Measurements from ENCODE around the gene RABGGTA.

The RABGGTA gene

GRCh38 chr14:24262821-24263733 is 8.3 kb downstream of the RABGGTA start, which contains the start of gene TGM1:
TSS of gene TGM1 (minus strand) at chr14:24263177. CDS start at chr14:24262352, 825 bp downstream.
- no peaks in the 10 kb centered on the region for H3K27me3 Mint-ChIP-seq (ENCODE audit: low read depth)
- no peak within 1 kb of the TSS for H3K4me3 Mint-ChIP-seq
- no peaks in the 10 kb centered on the region for H3K9me3 Mint-ChIP-seq
- no peaks in the 10 kb centered on the region for H3K4me1 Mint-ChIP-seq (ENCODE audit: low read depth)
- H3K27ac Mint-ChIP-seq, result no peak within 1 kb of the TSS
- peaks cover 17% of the 10 kb centered on the region for H3K36me3 Mint-ChIP-seq (ENCODE audit: low read depth)

- Mint-ChIP-seq H3K4me1 (ENCODE audit: low read depth) (no peaks in the 10 kb centered on the region), H3K27ac (no peak overlapping the region), H3K27me3 (ENCODE audit: low read depth) (no peaks in the 10 kb centered on the region), H3K36me3 (ENCODE audit: low read depth) (peaks cover 13% of the 10 kb centered on the region), H3K4me3 (no peak overlapping the region), H3K9me3 (no peaks in the 10 kb centered on the region)
These were observed 9.4 kb downstream of the RABGGTA start for GRCh38 chr14:24261969-24262327.

GRCh38 chr14:24261256-24261968 is 10.0 kb downstream of the RABGGTA start:
- Mint-ChIP-seq H3K36me3 (ENCODE audit: low read depth) (peaks cover 7% of the 10 kb centered on the region), H3K4me1 (ENCODE audit: low read depth) (no peaks in the 10 kb centered on the region), H3K27me3 (ENCODE audit: low read depth) (no peaks in the 10 kb centered on the region), H3K9me3 (no peaks in the 10 kb centered on the region), H3K4me3 (no peak overlapping the region), H3K27ac (no peak overlapping the region)

GRCh38 chr14:24260780-24261157 is 10.6 kb downstream of the RABGGTA start:
- Mint-ChIP-seq H3K27me3 (ENCODE audit: low read depth) (no peaks in the 10 kb centered on the region), H3K4me3 (no peak overlapping the region), H3K4me1 (ENCODE audit: low read depth) (no peaks in the 10 kb centered on the region), H3K36me3 (ENCODE audit: low read depth) (peaks cover 3% of the 10 kb centered on the region), H3K27ac (no peak overlapping the region), H3K9me3 (no peaks in the 10 kb centered on the region)

GRCh38 chr14:24260026-24260779 is 11.2 kb downstream of the RABGGTA start:
- Mint-ChIP-seq H3K9me3 (no peaks in the 10 kb centered on the region), H3K27ac (no peak overlapping the region), H3K36me3 (ENCODE audit: low read depth) (peaks cover 5% of the 10 kb centered on the region), H3K4me1 (ENCODE audit: low read depth) (no peaks in the 10 kb centered on the region), H3K4me3 (no peak overlapping the region), H3K27me3 (ENCODE audit: low read depth) (no peaks in the 10 kb centered on the region)

GRCh38 chr14:24259282-24260025 is 11.9 kb downstream of the RABGGTA start:
- peaks cover 4% of the 10 kb centered on the region for H3K36me3 Mint-ChIP-seq (ENCODE audit: low read depth)

GRCh38 chr14:24258548-24259265 is 12.7 kb downstream of the RABGGTA start:
- Mint-ChIP-seq H3K27me3 (ENCODE audit: low read depth) (no peaks in the 10 kb centered on the region), H3K27ac (no peak overlapping the region), H3K9me3 (no peaks in the 10 kb centered on the region)

More at GRCh38 chr14:24259282-24260025, 11.9 kb downstream of the RABGGTA start:
- H3K27ac Mint-ChIP-seq, result no peak overlapping the region
- H3K4me1 Mint-ChIP-seq (ENCODE audit: low read depth), result no peaks in the 10 kb centered on the region
- H3K9me3 Mint-ChIP-seq, result no peaks in the 10 kb centered on the region
- no peaks in the 10 kb centered on the region for H3K27me3 Mint-ChIP-seq (ENCODE audit: low read depth)
- no peak overlapping the region for H3K4me3 Mint-ChIP-seq

GRCh38 chr14:24258119-24258518 is 13.3 kb downstream of the RABGGTA start:
- H3K27me3 Mint-ChIP-seq (ENCODE audit: low read depth), result no peaks in the 10 kb centered on the region
- H3K9me3 Mint-ChIP-seq, result no peaks in the 10 kb centered on the region
- no peak overlapping the region for H3K27ac Mint-ChIP-seq
- H3K36me3 Mint-ChIP-seq (ENCODE audit: low read depth), result peaks cover 8% of the 10 kb centered on the region
- H3K4me3 Mint-ChIP-seq, result no peak overlapping the region
- no peaks in the 10 kb centered on the region for H3K4me1 Mint-ChIP-seq (ENCODE audit: low read depth)

More at GRCh38 chr14:24258548-24259265, 12.7 kb downstream of the RABGGTA start:
- Mint-ChIP-seq H3K4me3 (no peak overlapping the region), H3K4me1 (ENCODE audit: low read depth) (no peaks in the 10 kb centered on the region), H3K36me3 (ENCODE audit: low read depth) (peaks cover 7% of the 10 kb centered on the region)

- peak overlapping the region; percentile 31 for H3K27ac Mint-ChIP-seq
- no peaks in the 10 kb centered on the region for H3K27me3 Mint-ChIP-seq (ENCODE audit: low read depth)
- no peak overlapping the region for H3K4me3 Mint-ChIP-seq
- H3K4me1 Mint-ChIP-seq (ENCODE audit: low read depth), result no peaks in the 10 kb centered on the region
- H3K9me3 Mint-ChIP-seq, result no peaks in the 10 kb centered on the region
- H3K36me3 Mint-ChIP-seq (ENCODE audit: low read depth), result peaks cover 8% of the 10 kb centered on the region
These were observed 14.4 kb downstream of the RABGGTA start for GRCh38 chr14:24256960-24257359.

- H3K4me3 Mint-ChIP-seq, result no peak overlapping the region
- H3K4me1 Mint-ChIP-seq (ENCODE audit: low read depth), result peaks cover 6% of the 10 kb centered on the region
- H3K36me3 Mint-ChIP-seq (ENCODE audit: low read depth), result peaks cover 8% of the 10 kb centered on the region
- no peak overlapping the region for H3K27ac Mint-ChIP-seq
- H3K9me3 Mint-ChIP-seq, result no peaks in the 10 kb centered on the region
- no peaks in the 10 kb centered on the region for H3K27me3 Mint-ChIP-seq (ENCODE audit: low read depth)
These were observed 15.3 kb downstream of the RABGGTA start for GRCh38 chr14:24255931-24256711.

GRCh38 chr14:24255438-24255837 is 16.0 kb downstream of the RABGGTA start:
- no peak overlapping the region for H3K4me3 Mint-ChIP-seq
- no peak overlapping the region for H3K27ac Mint-ChIP-seq
- H3K36me3 Mint-ChIP-seq (ENCODE audit: low read depth), result peaks cover 8% of the 10 kb centered on the region
- H3K27me3 Mint-ChIP-seq (ENCODE audit: low read depth), result no peaks in the 10 kb centered on the region
- H3K4me1 Mint-ChIP-seq (ENCODE audit: low read depth), result peaks cover 13% of the 10 kb centered on the region
- H3K9me3 Mint-ChIP-seq, result no peaks in the 10 kb centered on the region

GRCh38 chr14:24254630-24255392 is 16.6 kb downstream of the RABGGTA start:
- Mint-ChIP-seq H3K9me3 (no peaks in the 10 kb centered on the region), H3K36me3 (ENCODE audit: low read depth) (peaks cover 12% of the 10 kb centered on the region), H3K4me3 (no peak overlapping the region), H3K4me1 (ENCODE audit: low read depth) (peaks cover 19% of the 10 kb centered on the region), H3K27me3 (ENCODE audit: low read depth) (no peaks in the 10 kb centered on the region), H3K27ac (no peak overlapping the region)

All from T-helper 1 cell treated with Interleukin-12 subunit alpha and Interleukin-12 subunit beta and Interleukin-4 antibody, amounts not matched to agents 30 μg/mL and 1 μg/mL, for 36 hours (primary cell).